Mesenchymal stem cell (in vitro differentiated cells and primary cell): Measurements from ENCODE around the gene AVPR2.

Source experiments
- DNase-seq: peaks from one replicate; pipeline ENCODE4 v3.0.0-alpha.2; 2013
- H2AFZ ChIP-seq: one replicate; pipeline ENCODE4 v1.6.1; 2013; ENCODE audit warnings: low read depth, mild to moderate bottlenecking, control low read depth, inconsistent platforms, low read length, moderate library complexity
- H2AK5ac ChIP-seq: 2 replicates; pipeline ENCODE4 v1.6.1; 2013; ENCODE audit warnings: low read length, moderate library complexity, mild to moderate bottlenecking, inconsistent platforms; ENCODE audit not compliant: severe bottlenecking
- H2BK120ac ChIP-seq: one replicate; pipeline ENCODE4 v1.6.1; 2013; ENCODE audit warnings: low read depth, mild to moderate bottlenecking, inconsistent platforms, low read length, moderate library complexity
- H2BK12ac ChIP-seq, 2 experiments: one replicate each; pipeline ENCODE4 v1.6.1; 2013; ENCODE audit warnings: inconsistent platforms in 2 of 2, low read length in 2 of 2, mild to moderate bottlenecking in 2 of 2, moderate library complexity in 2 of 2, control low read depth in 1 of 2
- H2BK15ac ChIP-seq: one replicate; pipeline ENCODE4 v1.6.1; 2013; ENCODE audit warnings: mild to moderate bottlenecking, low read depth, inconsistent platforms; ENCODE audit not compliant: poor library complexity, severe bottlenecking
- H2BK5ac ChIP-seq: 2 replicates; pipeline ENCODE4 v1.6.1; 2013; ENCODE audit warnings: low read depth, mild to moderate bottlenecking, low read length, control low read depth, inconsistent platforms; ENCODE audit not compliant: poor library complexity, severe bottlenecking
- H3K14ac ChIP-seq, 2 experiments: one replicate each; pipeline ENCODE4 v1.6.1; 2013; ENCODE audit warnings: inconsistent platforms in 2 of 2, low read length in 2 of 2, control low read depth in 1 of 2, mild to moderate bottlenecking in 1 of 2, moderate library complexity in 1 of 2
- H3K18ac ChIP-seq, 2 experiments: one replicate each; pipeline ENCODE4 v1.6.1; 2013; ENCODE audit warnings: inconsistent platforms in 2 of 2, low read length in 2 of 2, control low read depth in 1 of 2, low read depth in 1 of 2, mild to moderate bottlenecking in 1 of 2
- H3K23ac ChIP-seq, 2 experiments: one replicate each; pipeline ENCODE4 v1.6.1; 2013; ENCODE audit warnings: inconsistent platforms in 2 of 2, low read length in 2 of 2, mild to moderate bottlenecking in 2 of 2, moderate library complexity in 2 of 2, control low read depth in 1 of 2
- H3K27ac ChIP-seq: 2 replicates; pipeline ENCODE4 v1.5.1; 2013; ENCODE audit warnings: mild to moderate bottlenecking, moderate library complexity, low read length, control low read depth, inconsistent platforms; ENCODE audit not compliant: poor library complexity, severe bottlenecking
- H3K27me3 ChIP-seq, 2 experiments: 2 replicates each; pipeline versions ENCODE4 v1.6.1 to v1.7.0; 2013; ENCODE audit warnings: low read length in 2 of 2, mild to moderate bottlenecking in 2 of 2, moderate library complexity in 2 of 2, control low read depth in 1 of 2, inconsistent platforms in 1 of 2; ENCODE audit not compliant: control insufficient read depth in 1 of 2, insufficient read depth in 1 of 2
- H3K36me3 ChIP-seq, 2 experiments: 2 replicates each; pipeline versions ENCODE4 v1.6.1 to v1.7.0; 2013; ENCODE audit warnings: low read length in 2 of 2, control low read depth in 1 of 2, inconsistent platforms in 1 of 2, low read depth in 1 of 2, mild to moderate bottlenecking in 1 of 2; ENCODE audit not compliant: insufficient read depth in 2 of 2, control insufficient read depth in 1 of 2
- H3K4ac ChIP-seq, 2 experiments: one replicate each; pipeline ENCODE4 v1.6.1; 2013; ENCODE audit warnings: inconsistent platforms in 2 of 2, low read length in 2 of 2, mild to moderate bottlenecking in 2 of 2, moderate library complexity in 2 of 2, control low read depth in 1 of 2, low read depth in 1 of 2
- H3K4me1 ChIP-seq: 2 replicates; pipeline ENCODE4 v1.6.1; 2013; ENCODE audit warnings: low read depth, low read length, control low read depth; ENCODE audit not compliant: control insufficient read depth, insufficient read depth
- H3K4me2 ChIP-seq: 2 replicates; pipeline ENCODE4 v1.6.1; 2013; ENCODE audit warnings: low read length, mild to moderate bottlenecking, inconsistent platforms; ENCODE audit not compliant: poor library complexity, severe bottlenecking
- H3K4me3 ChIP-seq, 2 experiments: 2 replicates each; pipeline versions ENCODE4 v1.5.1 to v1.7.0; 2013; ENCODE audit warnings: low read length in 2 of 2, mild to moderate bottlenecking in 2 of 2, control low read depth in 1 of 2, low read depth in 1 of 2; ENCODE audit not compliant: insufficient read depth in 1 of 2
- H3K79me1 ChIP-seq: replicated peaks from 2 replicates; pipeline ENCODE4 v1.6.1; 2013; ENCODE audit warnings: mild to moderate bottlenecking, control low read depth, low read length, inconsistent platforms; ENCODE audit not compliant: poor library complexity, severe bottlenecking
- H3K9ac ChIP-seq: 2 replicates; pipeline ENCODE4 v1.7.0; 2013; ENCODE audit warnings: mild to moderate bottlenecking, low read length, moderate library complexity
- H3K9me3 ChIP-seq: 2 replicates; pipeline ENCODE4 v1.7.0; 2013; ENCODE audit warnings: mild to moderate bottlenecking, low read length; ENCODE audit not compliant: control insufficient read depth
- H4K8ac ChIP-seq: one replicate; pipeline ENCODE4 v1.6.1; 2013; ENCODE audit warnings: inconsistent platforms, mild to moderate bottlenecking, low read length, moderate library complexity
- H4K91ac ChIP-seq: one replicate; pipeline ENCODE4 v1.6.1; 2013; ENCODE audit warnings: mild to moderate bottlenecking, low read length, inconsistent platforms
- WGBS: methylation state at CpG from one replicate; pipeline ENCODE4 v1.1.7; 2013; ENCODE audit warnings: mixed read lengths; 5-methylcytosine and 5-hydroxymethylcytosine counted together

The AVPR2 gene

GRCh38 chrX:153929576-153929975, 25.1 kb downstream of the AVPR2 start:
- Histone ChIP-seq H3K4me2 (no peak overlapping the region), H3K18ac (no peak overlapping the region), H3K79me1 (peaks cover 5% of the 10 kb centered on the region), H3K36me3 (peaks cover 34 to 37% of the 10 kb centered on the region in 2 experiments), H3K27ac (no peak overlapping the region), H2BK12ac (no peak overlapping the region), H3K4me3 (no peak overlapping the region), H2BK5ac (no peak overlapping the region), H4K91ac (no peak overlapping the region), H3K23ac (no peak overlapping the region), H2BK120ac (no peak overlapping the region), H3K14ac (no peak overlapping the region), H2BK15ac (no peak overlapping the region), H2AFZ (no peak overlapping the region), H3K27me3 (peaks cover 0 to 16% of the 10 kb centered on the region in 2 experiments), H2AK5ac (no peak overlapping the region), H4K8ac (no peak overlapping the region), H3K9me3 (no peaks in the 10 kb centered on the region), H3K9ac (no peak overlapping the region), H3K4ac (no peak overlapping the region), H3K4me1 (peaks cover 22% of the 10 kb centered on the region)
- DNase-seq, result no peak
- 87% methylated on average over 4 of the region's 10 CpGs for WGBS

- peaks cover 23% of the 10 kb centered on the region for H3K4me1 ChIP-seq
- H3K9ac ChIP-seq, result no peak overlapping the region
- H3K18ac ChIP-seq, result no peak overlapping the region
- H2AFZ ChIP-seq, result no peak overlapping the region
- no peak overlapping the region for H4K91ac ChIP-seq
- DNase-seq, result no peak
- H3K4me3 ChIP-seq, result no peak overlapping the region
- WGBS, result 89% methylated on average over 25 of the region's 31 CpGs
- H2BK15ac ChIP-seq, result no peak overlapping the region
- no peak overlapping the region for H2BK120ac ChIP-seq
- no peak overlapping the region for H3K4me2 ChIP-seq
- H3K23ac ChIP-seq, result no peak overlapping the region
- H3K27ac ChIP-seq, result no peak overlapping the region
- H2AK5ac ChIP-seq, result no peak overlapping the region
- H3K36me3 ChIP-seq, result peaks cover 34 to 37% of the 10 kb centered on the region in 2 experiments
- no peak overlapping the region for H3K4ac ChIP-seq
- H2BK12ac ChIP-seq, result no peak overlapping the region
- no peak overlapping the region for H2BK5ac ChIP-seq
- H3K27me3 ChIP-seq, result peaks cover 0 to 10% of the 10 kb centered on the region in 2 experiments
- H3K9me3 ChIP-seq, result no peaks in the 10 kb centered on the region
- H4K8ac ChIP-seq, result no peak overlapping the region
- no peak overlapping the region for H3K14ac ChIP-seq
- peaks cover 5% of the 10 kb centered on the region for H3K79me1 ChIP-seq
These were observed 25.8 kb downstream of the AVPR2 start for GRCh38 chrX:153930011-153930910.

GRCh38 chrX:153931151-153931550, 26.7 kb downstream of the AVPR2 start:
- DNase-seq, result no peak
- peaks cover 0 to 3% of the 10 kb centered on the region in 2 experiments for H3K27me3 ChIP-seq
- H3K4ac ChIP-seq, result no peak overlapping the region
- H2AFZ ChIP-seq, result no peak overlapping the region
- no peak overlapping the region for H3K9ac ChIP-seq
- H3K27ac ChIP-seq, result no peak overlapping the region
- no peaks in the 10 kb centered on the region for H3K9me3 ChIP-seq
- H2BK15ac ChIP-seq, result no peak overlapping the region
- H4K8ac ChIP-seq, result no peak overlapping the region
- no peak overlapping the region for H3K23ac ChIP-seq
- no peak overlapping the region for H2BK120ac ChIP-seq
- no peak overlapping the region for H3K14ac ChIP-seq
- peaks cover 5% of the 10 kb centered on the region for H3K79me1 ChIP-seq
- no peak overlapping the region for H3K18ac ChIP-seq
- peaks cover 22% of the 10 kb centered on the region for H3K4me1 ChIP-seq
- no peak overlapping the region for H2AK5ac ChIP-seq
- H3K36me3 ChIP-seq, result peaks cover 34 to 37% of the 10 kb centered on the region in 2 experiments
- no peak overlapping the region for H3K4me2 ChIP-seq
- H2BK5ac ChIP-seq, result no peak overlapping the region
- no peak overlapping the region for H3K4me3 ChIP-seq
- 98% methylated on average over 6 of the region's 8 CpGs for WGBS
- H4K91ac ChIP-seq, result no peak overlapping the region
- peak overlapping the region in 1 of 2 experiments; percentile 39 for H2BK12ac ChIP-seq

- Histone ChIP-seq H2AFZ (no peak overlapping the region), H2BK120ac (no peak overlapping the region), H3K9ac (no peak overlapping the region), H3K36me3 (peaks cover 34 to 37% of the 10 kb centered on the region in 2 experiments), H4K8ac (no peak overlapping the region), H2BK12ac (no peak overlapping the region), H3K4me2 (no peak overlapping the region), H2BK15ac (no peak overlapping the region), H3K4me1 (peaks cover 16% of the 10 kb centered on the region), H3K9me3 (no peaks in the 10 kb centered on the region), H3K27ac (no peak overlapping the region), H3K23ac (no peak overlapping the region), H3K4ac (no peak overlapping the region), H3K27me3 (no peaks in the 10 kb centered on the region), H3K18ac (no peak overlapping the region), H3K14ac (no peak overlapping the region), H4K91ac (no peak overlapping the region), H3K79me1 (peaks cover 5% of the 10 kb centered on the region), H2AK5ac (no peak overlapping the region), H2BK5ac (no peak overlapping the region), H3K4me3 (no peak overlapping the region)
- 97% methylated on average over 13 of the region's 13 CpGs for WGBS
- DNase-seq, result no peak
These were observed 27.3 kb downstream of the AVPR2 start for GRCh38 chrX:153931748-153932147.
